ENCODE results near the gene CPSF3. TPM values are rescaled to one million over a fixed set of nuclear protein-coding genes. Genes with fewer than 3 reads are reported as not detected.

Gene CPSF3
- total RNA-seq, 1 donor from 2014 or later, result 44.0 TPM

DNA sequence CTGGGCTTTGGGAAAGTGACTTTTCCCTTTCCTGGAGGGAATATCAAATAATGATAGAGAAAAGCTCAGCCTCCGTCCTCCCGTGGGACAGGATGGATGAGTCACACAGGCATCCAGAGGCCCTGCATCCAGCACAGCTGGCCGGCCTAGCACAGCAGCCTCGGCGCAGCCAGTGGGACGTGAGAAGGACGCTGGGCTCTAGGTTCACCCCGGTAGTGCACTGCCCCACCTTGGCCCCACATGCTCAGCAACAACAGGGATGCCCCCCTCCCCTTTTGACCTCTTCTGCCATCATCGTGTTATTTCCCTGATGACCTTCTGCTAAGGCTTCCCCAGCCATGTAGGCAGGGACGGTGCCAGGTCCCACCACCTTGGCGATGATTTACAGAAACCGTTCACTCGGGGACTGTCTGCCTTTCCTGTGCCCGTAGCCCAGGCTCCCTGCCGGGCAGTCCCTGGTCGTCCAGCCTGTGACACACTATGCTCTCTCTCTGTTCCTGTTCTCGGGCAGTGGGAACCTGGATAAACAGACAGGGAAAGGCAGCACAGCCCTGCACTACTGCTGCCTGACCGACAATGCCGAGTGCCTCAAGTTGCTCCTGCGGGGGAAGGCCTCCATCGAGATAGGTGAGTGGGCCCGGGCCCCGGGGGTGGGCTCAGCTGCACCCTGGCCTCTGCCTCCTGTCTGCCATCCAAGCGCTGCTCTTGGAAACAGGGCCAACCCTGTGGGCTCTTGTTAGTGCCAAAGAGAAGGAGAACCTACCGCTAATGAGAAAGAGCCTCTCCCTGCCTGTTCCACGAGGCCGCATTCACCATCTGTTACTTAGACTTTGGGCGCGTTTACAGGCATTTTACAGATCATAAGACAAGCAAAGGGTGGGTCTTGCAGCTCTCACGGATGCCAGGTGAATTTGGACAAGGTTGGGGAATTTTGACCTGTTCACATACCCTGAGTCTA is 44.7 kb upstream of the CPSF3 start:
- no peaks in the 10 kb centered on the region for H3K36me3 Mint-ChIP-seq (ENCODE audit: low read depth)
- H3K4me3 Mint-ChIP-seq, result no peak overlapping the region
- no peaks in the 10 kb centered on the region for H3K9me3 Mint-ChIP-seq
- CTCF ChIA-PET, result no interaction called here
- intact Hi-C loops (cut with micrococcal nuclease), result no loop called here
- ATAC-seq (ENCODE audit: low read depth) (no peak), DNase-seq (no peak)
- POLR2A ChIA-PET, result no interaction called here
- H3K27ac Mint-ChIP-seq, result no peak overlapping the region
- H3K4me1 Mint-ChIP-seq, result no peaks in the 10 kb centered on the region
- H3K27me3 Mint-ChIP-seq, result peaks cover 8% of the 10 kb centered on the region
- TF ChIP-seq, protein P1, sequence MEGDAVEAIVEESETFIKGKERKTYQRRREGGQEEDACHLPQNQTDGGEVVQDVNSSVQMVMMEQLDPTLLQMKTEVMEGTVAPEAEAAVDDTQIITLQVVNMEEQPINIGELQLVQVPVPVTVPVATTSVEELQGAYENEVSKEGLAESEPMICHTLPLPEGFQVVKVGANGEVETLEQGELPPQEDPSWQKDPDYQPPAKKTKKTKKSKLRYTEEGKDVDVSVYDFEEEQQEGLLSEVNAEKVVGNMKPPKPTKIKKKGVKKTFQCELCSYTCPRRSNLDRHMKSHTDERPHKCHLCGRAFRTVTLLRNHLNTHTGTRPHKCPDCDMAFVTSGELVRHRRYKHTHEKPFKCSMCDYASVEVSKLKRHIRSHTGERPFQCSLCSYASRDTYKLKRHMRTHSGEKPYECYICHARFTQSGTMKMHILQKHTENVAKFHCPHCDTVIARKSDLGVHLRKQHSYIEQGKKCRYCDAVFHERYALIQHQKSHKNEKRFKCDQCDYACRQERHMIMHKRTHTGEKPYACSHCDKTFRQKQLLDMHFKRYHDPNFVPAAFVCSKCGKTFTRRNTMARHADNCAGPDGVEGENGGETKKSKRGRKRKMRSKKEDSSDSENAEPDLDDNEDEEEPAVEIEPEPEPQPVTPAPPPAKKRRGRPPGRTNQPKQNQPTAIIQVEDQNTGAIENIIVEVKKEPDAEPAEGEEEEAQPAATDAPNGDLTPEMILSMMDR (IDR thresholded peaks at IDR 0.05), result no peak

DNA sequence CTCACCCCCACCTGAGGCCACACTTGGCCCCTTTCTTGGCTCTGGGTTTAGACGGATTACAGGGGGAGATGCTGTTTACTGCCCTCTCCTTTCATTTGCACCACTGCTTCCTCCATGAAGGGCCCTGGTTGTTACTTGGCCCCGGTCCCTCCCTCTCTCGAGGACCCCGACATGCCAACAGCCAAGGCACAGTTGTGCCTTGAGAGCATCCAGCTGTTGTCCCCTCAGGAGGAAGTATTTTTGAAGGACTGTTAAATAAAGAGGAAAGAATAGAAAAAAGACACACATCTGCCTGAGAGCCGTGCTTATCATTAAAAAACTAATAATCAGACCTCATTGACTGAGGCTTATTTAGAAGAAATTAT is 44.1 kb upstream of the CPSF3 start:
- ChIA-PET CTCF (no interaction called here), POLR2A (no interaction called here)
- Mint-ChIP-seq H3K36me3 (ENCODE audit: low read depth) (no peaks in the 10 kb centered on the region), H3K27me3 (peaks cover 6% of the 10 kb centered on the region), H3K4me1 (no peaks in the 10 kb centered on the region), H3K27ac (no peak overlapping the region), H3K4me3 (no peak overlapping the region), H3K9me3 (no peaks in the 10 kb centered on the region)
- TF ChIP-seq, protein P1 (IDR thresholded peaks at IDR 0.05), result no peak
- ATAC-seq (ENCODE audit: low read depth) (no peak), DNase-seq (no peak)
- intact Hi-C loops (cut with micrococcal nuclease), result no loop called here

DNA sequence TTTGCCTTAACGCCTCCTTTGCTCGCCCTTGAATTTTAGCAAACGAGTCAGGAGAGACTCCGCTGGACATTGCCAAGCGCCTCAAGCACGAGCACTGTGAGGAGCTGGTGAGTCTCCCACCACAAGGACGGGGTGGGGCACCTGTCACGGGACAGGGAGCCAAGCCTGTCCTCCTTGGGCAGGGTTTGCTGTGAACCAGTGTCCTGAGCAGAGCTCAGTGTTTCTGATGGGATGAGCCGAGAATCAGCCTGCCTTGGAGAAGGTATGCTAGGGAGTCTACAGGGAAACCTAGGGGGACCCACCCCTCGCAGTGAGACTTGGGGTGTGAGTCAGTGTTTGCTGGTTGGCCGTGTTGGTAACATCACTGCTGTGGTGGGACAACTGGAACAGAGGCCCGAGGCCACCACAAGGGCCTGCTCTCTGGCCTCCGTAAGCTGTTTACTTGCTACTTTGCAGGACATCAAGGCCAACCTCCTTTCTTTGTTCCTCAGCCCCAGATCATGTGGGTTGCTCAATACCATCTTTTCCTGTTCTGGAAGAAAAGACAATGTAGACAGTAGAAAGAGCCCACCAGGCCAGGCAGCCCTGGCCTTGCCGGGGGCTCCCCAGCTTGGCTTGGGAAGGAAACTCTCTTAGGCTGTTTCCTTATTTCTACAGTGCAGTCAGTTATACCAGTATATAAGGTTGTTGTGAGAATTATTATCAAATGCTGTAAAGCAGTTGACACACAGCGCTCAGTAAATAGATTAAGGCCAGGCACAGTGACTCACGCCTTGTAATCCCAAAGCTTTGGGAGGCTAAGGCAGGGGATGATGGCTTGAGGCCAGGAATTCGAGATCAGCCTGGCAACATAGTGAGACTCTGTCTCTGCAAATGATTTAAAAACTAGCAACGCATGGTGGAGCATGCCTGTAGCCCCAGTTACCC is 42.5 kb upstream of the CPSF3 start:
- Mint-ChIP-seq H3K27me3 (peaks cover 6% of the 10 kb centered on the region), H3K4me1 (no peaks in the 10 kb centered on the region), H3K9me3 (no peaks in the 10 kb centered on the region), H3K4me3 (no peak overlapping the region), H3K27ac (no peak overlapping the region), H3K36me3 (ENCODE audit: low read depth) (no peaks in the 10 kb centered on the region)
- TF ChIP-seq, protein P1 (IDR thresholded peaks at IDR 0.05), result no peak
- DNase-seq (no peak), ATAC-seq (ENCODE audit: low read depth) (no peak)
- CTCF ChIA-PET, result no interaction called here
- intact Hi-C loops (cut with micrococcal nuclease), result no loop called here
- POLR2A ChIA-PET, result no interaction called here

DNA sequence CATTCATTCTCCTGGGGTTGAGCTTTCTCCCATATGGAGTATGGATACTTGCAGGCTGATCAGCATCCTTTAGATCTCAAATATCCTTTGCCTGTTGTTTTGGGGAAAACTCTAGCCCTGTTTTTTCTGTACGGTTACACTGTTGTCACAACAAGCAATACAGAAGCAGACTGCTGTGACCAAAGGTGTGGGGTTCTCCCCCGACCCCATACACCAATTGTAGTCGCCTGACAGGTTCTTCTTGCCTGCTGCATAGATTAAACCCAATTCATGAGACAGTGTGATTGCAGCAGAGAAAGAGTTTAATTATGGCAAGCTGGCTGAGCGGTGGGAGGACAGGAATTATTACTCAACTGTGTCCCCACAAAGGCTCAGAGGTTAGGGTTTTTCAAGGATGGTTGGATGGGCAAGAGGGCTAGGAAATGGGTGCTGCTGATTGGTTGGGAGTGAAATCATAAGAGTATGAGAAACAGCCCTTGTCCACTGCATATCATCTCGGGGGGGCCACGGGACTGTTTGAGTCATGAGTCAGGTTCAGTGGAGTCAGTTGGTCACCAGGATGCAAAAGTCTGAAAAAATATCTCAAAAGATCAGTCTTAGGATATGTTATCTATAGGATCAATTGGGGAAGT is 40.7 kb upstream of the CPSF3 start:
- CTCF ChIA-PET, result no interaction called here
- intact Hi-C loops (cut with micrococcal nuclease), result no loop called here
- Mint-ChIP-seq H3K27ac (no peak overlapping the region), H3K9me3 (no peaks in the 10 kb centered on the region), H3K36me3 (ENCODE audit: low read depth) (no peaks in the 10 kb centered on the region), H3K4me1 (no peaks in the 10 kb centered on the region), H3K4me3 (no peak overlapping the region), H3K27me3 (peaks cover 5% of the 10 kb centered on the region)
- no peak for DNase-seq
- TF ChIP-seq, protein P1 (IDR thresholded peaks at IDR 0.05), result no peak
- POLR2A ChIA-PET, result no interaction called here
- no peak for ATAC-seq (ENCODE audit: low read depth)

All from activated B cell treated with CpG ODN at 0.5 μM for 24 hours (primary cell).